Measurements from ENCODE around the gene PLEKHA6. TPM values are rescaled to one million over a fixed set of nuclear protein-coding genes. Genes with fewer than 3 reads are reported as not detected.

PLEKHA6 gene
- total and polyA plus RNA-seq, 2 of the 4 experiments (the other 2 are of a cell fraction), result 8.2 to 19.9 TPM

- dilution Hi-C loops (cut with HindIII; ENCODE audit: low sequenced_read_pairs, unreplicated experiment) (no loop called here), intact Hi-C loops (cut with micrococcal nuclease) (no loop called here), in situ Hi-C loops (cut with MboI; ENCODE audit: low sequenced_read_pairs) (no loop called here)
- 0 out of 2 replicates have a peak overlapping the region, but pooled peaks have one; percentile 5 for H2BK120ac ChIP-seq (ENCODE audit: low read depth, low read length)
- peaks cover 9% of the 10 kb centered on the region for H3K4me1 ChIP-seq (ENCODE audit: control insufficient read depth, insufficient read depth, low read length)
- H3K23ac ChIP-seq (ENCODE audit: low read depth, low read length), result no peak overlapping the region
- H2AFZ ChIP-seq (replicated peaks; ENCODE audit: low read length, poor library complexity), result no peak overlapping the region
- no peak overlapping the region for H2BK5ac ChIP-seq (ENCODE audit: low read depth, low read length, poor library complexity, severe bottlenecking)
- no peak overlapping the region for H2AK5ac ChIP-seq (ENCODE audit: low read depth, low read length)
- H4K8ac ChIP-seq (ENCODE audit: low read depth in 2 of 2, low read length in 2 of 2), result no peak overlapping the region
- no peak overlapping the region for H4K5ac ChIP-seq (ENCODE audit: low read depth, low read length)
- no CpG with 5 or more reads among the region's 11 CpGs for WGBS, 2 experiments (ENCODE audit: extremely low coverage in 2 of 2, insufficient read length in 1 of 2)
- no peak overlapping the region for H3K18ac ChIP-seq (ENCODE audit: low read depth, low read length)
- no peak for DNase-seq
- H2AK9ac ChIP-seq (replicated peaks; ENCODE audit: low read depth, low read length, poor library complexity), result no peak overlapping the region
- no peak overlapping the region for H3K9ac ChIP-seq (ENCODE audit: low read depth, low read length)
- no peaks in the 10 kb centered on the region for H3K9me1 ChIP-seq (ENCODE audit: insufficient read depth, low read length)
- no peak overlapping the region for H3K56ac ChIP-seq (ENCODE audit: extremely low read depth, insufficient read depth, low read length)
- H2BK20ac ChIP-seq (ENCODE audit: low read depth, low read length), result peak overlapping the region; percentile 55; the same call in 1 of the 2 replicates
- no peak for ATAC-seq (ENCODE audit: low read depth)
- H3K36me3 ChIP-seq (ENCODE audit: control insufficient read depth, insufficient read depth, low read length), result no peaks in the 10 kb centered on the region
- TF ChIP-seq MXI1 (IDR thresholded peaks at IDR 0.05; ENCODE audit: borderline replicate concordance, low read depth, low read length), result no peak
- no peak for TF ChIP-seq CTCF (conservative IDR thresholded peaks at IDR 0.05; ENCODE audit: low read depth, low read length)
- TF ChIP-seq USF2 (IDR thresholded peaks at IDR 0.05; ENCODE audit: low read depth, low read length), result no peak
- no peak overlapping the region; the same call in 1 of the 2 replicates for H3K14ac ChIP-seq (replicated peaks; ENCODE audit: low read depth, low read length)
- H3K4me2 ChIP-seq (ENCODE audit: low read depth, low read length), result no peak overlapping the region
- H3K4me3 ChIP-seq (ENCODE audit: insufficient read depth, low read depth, low read length), result no peak overlapping the region
- no TSS peak for BruUV-seq (replicated peaks)
- H3K9me3 ChIP-seq (ENCODE audit: control insufficient read depth, insufficient read depth, low read length), result no peaks in the 10 kb centered on the region
- H3K27ac ChIP-seq (ENCODE audit: insufficient read depth, low read length), result no peak overlapping the region
- no peaks in the 10 kb centered on the region for H3K79me1 ChIP-seq (ENCODE audit: low read depth in 1 of 2, low read length in 2 of 2)
- peaks cover 3% of the 10 kb centered on the region; the same call in 1 of the 2 replicates for H3K27me3 ChIP-seq (ENCODE audit: control insufficient read depth, insufficient read depth, low read length)
- peak overlapping the region; percentile 16; the same call in 1 of the 2 replicates for H3K4ac ChIP-seq (ENCODE audit: low read depth, low read length)
- H4K91ac ChIP-seq (ENCODE audit: insufficient read depth, low read depth, low read length), result no peak overlapping the region
- CTCF ChIA-PET, result no interaction called here
- no peaks in the 10 kb centered on the region for H4K20me1 ChIP-seq (ENCODE audit: insufficient read depth, low read length)
- no peak overlapping the region for H2BK15ac ChIP-seq (ENCODE audit: low read depth, low read length)
- POLR2A ChIA-PET (ENCODE audit: unreplicated experiment), result no interaction called here
Measured at GRCh38 chr1:204188959-204189639, 170.6 kb downstream of the PLEKHA6 start.

All from IMR-90 (cell line).